Neuronal stem cell (in vitro differentiated cells): ENCODE data around the gene ARHGEF12.
A peak's percentile ranks its signal among the peaks of the same experiment; 100 is the strongest.

Experiments used
- DNase-seq: peaks from one replicate; pipeline ENCODE4 v3.0.0-alpha.2; 2013; ENCODE audit warnings: low spot score
- H2AFZ ChIP-seq: one replicate; pipeline ENCODE4 v1.6.1; 2013; ENCODE audit warnings: mild to moderate bottlenecking, low read length, inconsistent platforms
- H2AK5ac ChIP-seq: 2 replicates; pipeline ENCODE4 v1.6.1; 2013; ENCODE audit warnings: low read depth, mild to moderate bottlenecking, inconsistent platforms, low read length, moderate library complexity, mixed read lengths
- H2BK120ac ChIP-seq: 2 replicates; pipeline ENCODE4 v1.6.1; 2013; ENCODE audit warnings: low read depth, mild to moderate bottlenecking, inconsistent platforms, low read length, moderate library complexity, mixed read lengths
- H2BK12ac ChIP-seq: one replicate; pipeline ENCODE4 v1.6.1; 2013; ENCODE audit warnings: low read length, inconsistent platforms
- H2BK15ac ChIP-seq: 2 replicates; pipeline ENCODE4 v1.6.1; 2013; ENCODE audit warnings: mild to moderate bottlenecking, low read length, inconsistent platforms, mixed read lengths
- H2BK5ac ChIP-seq: one replicate; pipeline ENCODE4 v1.6.1; 2013; ENCODE audit warnings: inconsistent platforms, mild to moderate bottlenecking, low read length, moderate library complexity
- H3K14ac ChIP-seq: one replicate; pipeline ENCODE4 v1.6.1; 2013; ENCODE audit warnings: low read length, inconsistent platforms
- H3K18ac ChIP-seq: 2 replicates; pipeline ENCODE4 v1.6.1; 2013; ENCODE audit warnings: low read length, inconsistent platforms
- H3K23ac ChIP-seq: 2 replicates; pipeline ENCODE4 v1.6.1; 2013; ENCODE audit warnings: low read depth, mild to moderate bottlenecking, mixed read lengths, low read length, inconsistent platforms; ENCODE audit not compliant: poor library complexity
- H3K27ac ChIP-seq: replicated peaks from 3 replicates; pipeline ENCODE4 v1.5.1; 2013; ENCODE audit warnings: low read length, inconsistent platforms
- H3K27me3 ChIP-seq, 3 experiments: 2 replicates each; pipeline ENCODE4 v1.6.1; 2013; ENCODE audit warnings: low read length in 3 of 3, mild to moderate bottlenecking in 2 of 3, inconsistent platforms in 1 of 3, low read depth in 1 of 3, mixed read lengths in 1 of 3, moderate library complexity in 1 of 3; ENCODE audit not compliant: control insufficient read depth in 3 of 3, insufficient read depth in 3 of 3
- H3K36me3 ChIP-seq, 2 donors: replicated peaks in 1 of 2; 2 replicates each; pipeline ENCODE4 v1.6.1; 2013; ENCODE audit warnings: low read length in 2 of 2; ENCODE audit not compliant: control insufficient read depth in 2 of 2, insufficient read depth in 2 of 2
- H3K4ac ChIP-seq: 2 replicates; pipeline ENCODE4 v1.6.1; 2013; ENCODE audit warnings: inconsistent platforms, mild to moderate bottlenecking, low read length, moderate library complexity
- H3K4me1 ChIP-seq, 2 donors: 1 replicate in 1 of 2; 2 replicates in 1 of 2; pipeline ENCODE4 v1.6.1; 2013; ENCODE audit warnings: low read length in 2 of 2, low read depth in 1 of 2; ENCODE audit not compliant: control insufficient read depth in 2 of 2, insufficient read depth in 1 of 2
- H3K4me2 ChIP-seq: one replicate; pipeline ENCODE4 v1.6.1; 2013; ENCODE audit warnings: mild to moderate bottlenecking, low read length, inconsistent platforms; ENCODE audit not compliant: insufficient read depth, poor library complexity, severe bottlenecking
- H3K4me3 ChIP-seq, 2 donors: 2 replicates each; pipeline ENCODE4 v1.5.1; 2013; ENCODE audit warnings: low read length in 2 of 2, mild to moderate bottlenecking in 2 of 2, inconsistent platforms in 1 of 2, moderate library complexity in 1 of 2
- H3K79me1 ChIP-seq: one replicate; pipeline ENCODE4 v1.6.1; 2013; ENCODE audit warnings: low read depth, mild to moderate bottlenecking, inconsistent platforms, low read length, moderate library complexity
- H3K9ac ChIP-seq: one replicate; pipeline ENCODE4 v1.6.1; 2013; ENCODE audit warnings: mild to moderate bottlenecking, low read depth, low read length, inconsistent platforms; ENCODE audit not compliant: poor library complexity
- H3K9me3 ChIP-seq, 2 donors: replicated peaks in 1 of 2; 2 replicates each; pipeline versions ENCODE3 to v1.6.1; 2013; ENCODE audit warnings: low read length in 2 of 2, mild to moderate bottlenecking in 2 of 2, inconsistent platforms in 1 of 2, low read depth in 1 of 2, mixed read lengths in 1 of 2, moderate library complexity in 1 of 2; ENCODE audit not compliant: control insufficient read depth in 2 of 2, insufficient read depth in 1 of 2
- H4K8ac ChIP-seq: one replicate; pipeline ENCODE4 v1.6.1; 2013; ENCODE audit warnings: low read depth, mild to moderate bottlenecking, inconsistent platforms, low read length, moderate library complexity
- H4K91ac ChIP-seq: one replicate; pipeline ENCODE4 v1.6.1; 2013; ENCODE audit warnings: low read length, low read depth, mild to moderate bottlenecking, inconsistent platforms; ENCODE audit not compliant: poor library complexity
- WGBS, 2 donors: extraction: QIAGEN DNeasy Blood & Tissue Kit; methylation state at CpG; one replicate each; pipeline ENCODE4 v1.1.7; 2013; ENCODE audit warnings: missing lambda C conversion rate in 2 of 2, mixed read lengths in 1 of 2; ENCODE audit not compliant: insufficient read length in 2 of 2, insufficient replicate concordance in 1 of 2; ENCODE audit errors: extremely low coverage in 2 of 2; 5-methylcytosine and 5-hydroxymethylcytosine counted together
- small RNA-seq: library from polyadenylated mRNA; stranded (forward); fragments of <200 nt; extraction: miRNeasy Mini kit (QIAGEN cat#:217004); gene quantifications from one replicate; pipeline ENCODE3, GENCODE V24; 2013; ENCODE audit not compliant: insufficient read depth

The ARHGEF12 gene

GRCh38 chr11:120536797-120537169 lies 200.6 kb downstream of the ARHGEF12 start:
- H3K4me3 ChIP-seq = no peak overlapping the region
- no peak overlapping the region for H2BK15ac ChIP-seq
- no peaks in the 10 kb centered on the region for H3K36me3 ChIP-seq
- no peaks in the 10 kb centered on the region for H3K79me1 ChIP-seq
- no peaks in the 10 kb centered on the region for H3K27me3 ChIP-seq
- no peak overlapping the region for H4K91ac ChIP-seq
- H2AK5ac ChIP-seq = no peak overlapping the region
- DNase-seq = no peak
- H3K27ac ChIP-seq = no peak overlapping the region
- no peak overlapping the region for H2AFZ ChIP-seq
- no peak overlapping the region for H3K23ac ChIP-seq
- peak overlapping the region; percentile 17 for H3K18ac ChIP-seq
- peaks cover 0 to under 1% of the 10 kb centered on the region in 2 donors for H3K9me3 ChIP-seq
- H3K9ac ChIP-seq = no peak overlapping the region
- no peak overlapping the region for H2BK12ac ChIP-seq
- no peak overlapping the region for H3K4ac ChIP-seq
- peaks cover 8 to 10% of the 10 kb centered on the region in 2 donors for H3K4me1 ChIP-seq
- no peak overlapping the region for H2BK120ac ChIP-seq
- H3K14ac ChIP-seq = peak overlapping the region; percentile 5
- no peak overlapping the region for H4K8ac ChIP-seq
- no CpG with 5 or more reads among the region's 11 CpGs for WGBS, 2 donors
- no peak overlapping the region for H2BK5ac ChIP-seq
- no peak overlapping the region for H3K4me2 ChIP-seq

- no peak overlapping the region for H3K4me2 ChIP-seq
- no peak overlapping the region for H2AK5ac ChIP-seq
- no peak overlapping the region for H2BK120ac ChIP-seq
- no peaks in the 10 kb centered on the region for H3K27me3 ChIP-seq
- peaks cover 0 to 2% of the 10 kb centered on the region in 2 donors for H3K4me1 ChIP-seq
- no peak overlapping the region for H3K23ac ChIP-seq
- H3K27ac ChIP-seq = no peak overlapping the region
- no peak for DNase-seq
- H3K9me3 ChIP-seq = peaks cover 0 to 6% of the 10 kb centered on the region in 2 donors
- no peak overlapping the region for H3K4ac ChIP-seq
- H2BK15ac ChIP-seq = no peak overlapping the region
- H3K18ac ChIP-seq = no peak overlapping the region
- no peak overlapping the region for H3K14ac ChIP-seq
- no peak overlapping the region for H2AFZ ChIP-seq
- H3K36me3 ChIP-seq = no peaks in the 10 kb centered on the region
- H2BK5ac ChIP-seq = no peak overlapping the region
- no peak overlapping the region for H2BK12ac ChIP-seq
- no peak overlapping the region for H3K4me3 ChIP-seq
- H4K91ac ChIP-seq = no peak overlapping the region
- H4K8ac ChIP-seq = no peak overlapping the region
- no peaks in the 10 kb centered on the region for H3K79me1 ChIP-seq
- no peak overlapping the region for H3K9ac ChIP-seq
- no CpG with 5 or more reads among the region's 12 CpGs for WGBS, 2 donors
These were observed 201.8 kb downstream of the ARHGEF12 start for GRCh38 chr11:120537996-120538395.

GRCh38 chr11:120538707-120539106 lies 202.5 kb downstream of the ARHGEF12 start:
- Histone ChIP-seq H2AK5ac (no peak overlapping the region), H3K9me3 (peaks cover 0 to 6% of the 10 kb centered on the region in 2 donors), H3K4me1 (peaks cover 0 to 2% of the 10 kb centered on the region in 2 donors), H2BK15ac (no peak overlapping the region), H3K18ac (no peak overlapping the region), H2BK5ac (no peak overlapping the region), H3K79me1 (no peaks in the 10 kb centered on the region), H4K91ac (no peak overlapping the region), H3K14ac (no peak overlapping the region), H3K23ac (no peak overlapping the region), H3K4me3 (no peak overlapping the region), H2BK12ac (no peak overlapping the region), H3K4me2 (no peak overlapping the region), H3K27ac (no peak overlapping the region), H3K27me3 (no peaks in the 10 kb centered on the region), H4K8ac (no peak overlapping the region), H3K4ac (no peak overlapping the region), H3K9ac (no peak overlapping the region), H3K36me3 (no peaks in the 10 kb centered on the region), H2BK120ac (no peak overlapping the region), H2AFZ (no peak overlapping the region)
- DNase-seq = no peak
- no CpG with 5 or more reads among the region's 2 CpGs for WGBS, 2 donors

Small RNA genes within 50 kb of the gene (small RNA-seq; reads per million reads assigned to genes)
- 226 reads per million, percentile 97 among the genes with 10 or more reads in this experiment for gene RF00100
